Stimulated activated CD8-positive, alpha-beta memory T cell treated with anti-CD3 and anti-CD28 coated beads, Interleukin-7, amount 100 ng/mL, for 4 hours (primary cell): ENCODE results near the gene INF2.
"Not testable (repeated sequence)": the region's sequence is repeated elsewhere in the genome, so short reads cannot be mapped to it uniquely, and the experiment has no call there.

ENCODE experiments used
- DNase-seq, 2 donors: peaks; one replicate each; pipeline ENCODE4 v3.0.0-alpha.2; 2020; ENCODE audit warnings: low read depth in 2 of 2

INF2 gene

GRCh38 chr14:104721505-104722431 lies 32.4 kb downstream of the INF2 start:
- no peak for DNase-seq

GRCh38 chr14:104722938-104723650 lies 33.7 kb downstream of the INF2 start:
- no peak for DNase-seq

- peak; percentile 8 to 41 for DNase-seq
These were observed 34.4 kb downstream of the INF2 start, which contains the start of gene ADSS1 for GRCh38 chr14:104723651-104724406. Gene ADSS1, plus strand, starts transcription at chr14:104724229. Its CDS starts 42 bp downstream, at chr14:104724271.

- peak in 1 of 2 donors; percentile 23 for DNase-seq
These were observed 35.1 kb downstream of the INF2 start for GRCh38 chr14:104724407-104724980.

GRCh38 chr14:104724981-104725771 lies 35.8 kb downstream of the INF2 start:
- no peak for DNase-seq

GRCh38 chr14:104725772-104726548 lies 36.5 kb downstream of the INF2 start:
- no peak for DNase-seq

GRCh38 chr14:104726600-104727451 lies 37.4 kb downstream of the INF2 start:
- no peak for DNase-seq

- DNase-seq, result no peak
These were observed 39.2 kb downstream of the INF2 start for GRCh38 chr14:104728631-104729030.

GRCh38 chr14:104729176-104729834 lies 39.9 kb downstream of the INF2 start:
- not testable (repeated sequence) for DNase-seq

GRCh38 chr14:104729835-104730181 lies 40.4 kb downstream of the INF2 start:
- no peak for DNase-seq

GRCh38 chr14:104730487-104730886 lies 41.1 kb downstream of the INF2 start:
- no peak for DNase-seq

GRCh38 chr14:104731320-104732294 lies 42.2 kb downstream of the INF2 start:
- DNase-seq, result no peak

GRCh38 chr14:104732355-104732804 lies 43.0 kb downstream of the INF2 start:
- no peak for DNase-seq

- no peak for DNase-seq
These were observed 43.7 kb downstream of the INF2 start for GRCh38 chr14:104732931-104733681.

- no peak for DNase-seq
These were observed 44.7 kb downstream of the INF2 start for GRCh38 chr14:104734051-104734587.

GRCh38 chr14:104734601-104734990 lies 45.2 kb downstream of the INF2 start:
- no peak for DNase-seq
